ENCODE results near the gene PLCB1.

PLCB1 gene

GRCh38 chr20:8865636-8866035, 733.6 kb downstream of the PLCB1 start:
- Mint-ChIP-seq H3K27me3 (no peaks in the 10 kb centered on the region), H3K4me1 (ENCODE audit: low read depth) (no peaks in the 10 kb centered on the region), H3K27ac (no peak overlapping the region), H3K9me3 (ENCODE audit: low read depth) (no peaks in the 10 kb centered on the region), H3K36me3 (no peaks in the 10 kb centered on the region), H3K4me3 (no peak overlapping the region)

GRCh38 chr20:8867038-8867740, 735.1 kb downstream of the PLCB1 start:
- Mint-ChIP-seq H3K36me3 (no peaks in the 10 kb centered on the region), H3K4me1 (ENCODE audit: low read depth) (no peaks in the 10 kb centered on the region), H3K27ac (no peak overlapping the region), H3K27me3 (no peaks in the 10 kb centered on the region), H3K4me3 (no peak overlapping the region), H3K9me3 (ENCODE audit: low read depth) (no peaks in the 10 kb centered on the region)

- H3K27me3 Mint-ChIP-seq = no peaks in the 10 kb centered on the region
- no peaks in the 10 kb centered on the region for H3K4me1 Mint-ChIP-seq (ENCODE audit: low read depth)
- no peaks in the 10 kb centered on the region for H3K9me3 Mint-ChIP-seq (ENCODE audit: low read depth)
- H3K36me3 Mint-ChIP-seq = no peaks in the 10 kb centered on the region
- H3K27ac Mint-ChIP-seq = no peak overlapping the region
- H3K4me3 Mint-ChIP-seq = no peak overlapping the region
Measured at GRCh38 chr20:8870652-8871051, 738.6 kb downstream of the PLCB1 start.

- H3K9me3 Mint-ChIP-seq (ENCODE audit: low read depth) = no peaks in the 10 kb centered on the region
Measured at GRCh38 chr20:8874437-8874836, 742.4 kb downstream of the PLCB1 start.

GRCh38 chr20:8875586-8875985, 743.5 kb downstream of the PLCB1 start:
- no peaks in the 10 kb centered on the region for H3K9me3 Mint-ChIP-seq (ENCODE audit: low read depth)
- H3K4me3 Mint-ChIP-seq = no peak overlapping the region
- no peaks in the 10 kb centered on the region for H3K4me1 Mint-ChIP-seq (ENCODE audit: low read depth)
- peaks cover 2% of the 10 kb centered on the region for H3K36me3 Mint-ChIP-seq
- H3K27ac Mint-ChIP-seq = no peak overlapping the region
- no peaks in the 10 kb centered on the region for H3K27me3 Mint-ChIP-seq

More at GRCh38 chr20:8874437-8874836, 742.4 kb downstream of the PLCB1 start:
- Mint-ChIP-seq H3K36me3 (no peaks in the 10 kb centered on the region), H3K4me1 (ENCODE audit: low read depth) (no peaks in the 10 kb centered on the region), H3K27ac (no peak overlapping the region), H3K27me3 (no peaks in the 10 kb centered on the region), H3K4me3 (no peak overlapping the region)

- no peak overlapping the region for H3K4me3 Mint-ChIP-seq
- no peaks in the 10 kb centered on the region for H3K4me1 Mint-ChIP-seq (ENCODE audit: low read depth)
- H3K27me3 Mint-ChIP-seq = no peaks in the 10 kb centered on the region
- no peak overlapping the region for H3K27ac Mint-ChIP-seq
- no peaks in the 10 kb centered on the region for H3K9me3 Mint-ChIP-seq (ENCODE audit: low read depth)
- H3K36me3 Mint-ChIP-seq = peaks cover 2% of the 10 kb centered on the region
Measured at GRCh38 chr20:8876366-8876765, 744.3 kb downstream of the PLCB1 start.

- no peaks in the 10 kb centered on the region for H3K27me3 Mint-ChIP-seq
- no peaks in the 10 kb centered on the region for H3K9me3 Mint-ChIP-seq (ENCODE audit: low read depth)
- H3K36me3 Mint-ChIP-seq = peaks cover 2% of the 10 kb centered on the region
- no peak overlapping the region for H3K27ac Mint-ChIP-seq
- H3K4me1 Mint-ChIP-seq (ENCODE audit: low read depth) = no peaks in the 10 kb centered on the region
- no peak overlapping the region for H3K4me3 Mint-ChIP-seq
Measured at GRCh38 chr20:8877294-8877693, 745.2 kb downstream of the PLCB1 start.

- Mint-ChIP-seq H3K9me3 (ENCODE audit: low read depth) (no peaks in the 10 kb centered on the region), H3K4me3 (no peak overlapping the region), H3K36me3 (peaks cover 2% of the 10 kb centered on the region), H3K4me1 (ENCODE audit: low read depth) (no peaks in the 10 kb centered on the region), H3K27ac (no peak overlapping the region), H3K27me3 (no peaks in the 10 kb centered on the region)
Measured at GRCh38 chr20:8879669-8880068, 747.6 kb downstream of the PLCB1 start.

GRCh38 chr20:8880085-8880853, 748.2 kb downstream of the PLCB1 start:
- H3K36me3 Mint-ChIP-seq = peaks cover 2% of the 10 kb centered on the region
- H3K9me3 Mint-ChIP-seq (ENCODE audit: low read depth) = no peaks in the 10 kb centered on the region
- H3K4me3 Mint-ChIP-seq = no peak overlapping the region
- H3K27ac Mint-ChIP-seq = no peak overlapping the region
- no peaks in the 10 kb centered on the region for H3K4me1 Mint-ChIP-seq (ENCODE audit: low read depth)
- H3K27me3 Mint-ChIP-seq = no peaks in the 10 kb centered on the region

GRCh38 chr20:8891039-8891438, 759.0 kb downstream of the PLCB1 start:
- H3K9me3 Mint-ChIP-seq (ENCODE audit: low read depth) = peaks cover 32% of the 10 kb centered on the region
- peaks cover 1% of the 10 kb centered on the region for H3K27me3 Mint-ChIP-seq
- no peaks in the 10 kb centered on the region for H3K4me1 Mint-ChIP-seq (ENCODE audit: low read depth)

GRCh38 chr20:8895472-8895871, 763.4 kb downstream of the PLCB1 start:
- peaks cover 29% of the 10 kb centered on the region for H3K9me3 Mint-ChIP-seq (ENCODE audit: low read depth)
- peaks cover 1% of the 10 kb centered on the region for H3K27me3 Mint-ChIP-seq
- H3K36me3 Mint-ChIP-seq = no peaks in the 10 kb centered on the region
- no peaks in the 10 kb centered on the region for H3K4me1 Mint-ChIP-seq (ENCODE audit: low read depth)
- H3K4me3 Mint-ChIP-seq = no peak overlapping the region
- no peak overlapping the region for H3K27ac Mint-ChIP-seq

More at GRCh38 chr20:8891039-8891438, 759.0 kb downstream of the PLCB1 start:
- no peak overlapping the region for H3K27ac Mint-ChIP-seq
- no peak overlapping the region for H3K4me3 Mint-ChIP-seq
- H3K36me3 Mint-ChIP-seq = no peaks in the 10 kb centered on the region

GRCh38 chr20:8898823-8899222, 766.8 kb downstream of the PLCB1 start:
- Mint-ChIP-seq H3K9me3 (ENCODE audit: low read depth) (peaks cover 22% of the 10 kb centered on the region), H3K4me1 (ENCODE audit: low read depth) (no peaks in the 10 kb centered on the region)

GRCh38 chr20:8901237-8902025, 769.4 kb downstream of the PLCB1 start:
- Mint-ChIP-seq H3K27me3 (no peaks in the 10 kb centered on the region), H3K27ac (no peak overlapping the region), H3K36me3 (no peaks in the 10 kb centered on the region), H3K4me1 (ENCODE audit: low read depth) (no peaks in the 10 kb centered on the region), H3K9me3 (ENCODE audit: low read depth) (peaks cover 4% of the 10 kb centered on the region), H3K4me3 (no peak overlapping the region)

More at GRCh38 chr20:8898823-8899222, 766.8 kb downstream of the PLCB1 start:
- no peaks in the 10 kb centered on the region for H3K36me3 Mint-ChIP-seq
- no peak overlapping the region for H3K27ac Mint-ChIP-seq
- no peak overlapping the region for H3K4me3 Mint-ChIP-seq
- no peaks in the 10 kb centered on the region for H3K27me3 Mint-ChIP-seq

- H3K36me3 Mint-ChIP-seq = no peaks in the 10 kb centered on the region
- H3K4me1 Mint-ChIP-seq (ENCODE audit: low read depth) = no peaks in the 10 kb centered on the region
Measured at GRCh38 chr20:8903655-8904605, 771.9 kb downstream of the PLCB1 start.

More at GRCh38 chr20:8903655-8904605, 771.9 kb downstream of the PLCB1 start:
- Mint-ChIP-seq H3K4me3 (no peak overlapping the region), H3K27ac (no peak overlapping the region), H3K9me3 (ENCODE audit: low read depth) (peaks cover 4% of the 10 kb centered on the region), H3K27me3 (no peaks in the 10 kb centered on the region)

Measured in activated naive CD8-positive, alpha-beta T cell (primary cell).